ENCODE data around the gene RBBP6.
"Not testable (repeated sequence)": the region's sequence is repeated elsewhere in the genome, so short reads cannot be mapped to it uniquely, and the experiment has no call there.

Gene RBBP6, protein sequence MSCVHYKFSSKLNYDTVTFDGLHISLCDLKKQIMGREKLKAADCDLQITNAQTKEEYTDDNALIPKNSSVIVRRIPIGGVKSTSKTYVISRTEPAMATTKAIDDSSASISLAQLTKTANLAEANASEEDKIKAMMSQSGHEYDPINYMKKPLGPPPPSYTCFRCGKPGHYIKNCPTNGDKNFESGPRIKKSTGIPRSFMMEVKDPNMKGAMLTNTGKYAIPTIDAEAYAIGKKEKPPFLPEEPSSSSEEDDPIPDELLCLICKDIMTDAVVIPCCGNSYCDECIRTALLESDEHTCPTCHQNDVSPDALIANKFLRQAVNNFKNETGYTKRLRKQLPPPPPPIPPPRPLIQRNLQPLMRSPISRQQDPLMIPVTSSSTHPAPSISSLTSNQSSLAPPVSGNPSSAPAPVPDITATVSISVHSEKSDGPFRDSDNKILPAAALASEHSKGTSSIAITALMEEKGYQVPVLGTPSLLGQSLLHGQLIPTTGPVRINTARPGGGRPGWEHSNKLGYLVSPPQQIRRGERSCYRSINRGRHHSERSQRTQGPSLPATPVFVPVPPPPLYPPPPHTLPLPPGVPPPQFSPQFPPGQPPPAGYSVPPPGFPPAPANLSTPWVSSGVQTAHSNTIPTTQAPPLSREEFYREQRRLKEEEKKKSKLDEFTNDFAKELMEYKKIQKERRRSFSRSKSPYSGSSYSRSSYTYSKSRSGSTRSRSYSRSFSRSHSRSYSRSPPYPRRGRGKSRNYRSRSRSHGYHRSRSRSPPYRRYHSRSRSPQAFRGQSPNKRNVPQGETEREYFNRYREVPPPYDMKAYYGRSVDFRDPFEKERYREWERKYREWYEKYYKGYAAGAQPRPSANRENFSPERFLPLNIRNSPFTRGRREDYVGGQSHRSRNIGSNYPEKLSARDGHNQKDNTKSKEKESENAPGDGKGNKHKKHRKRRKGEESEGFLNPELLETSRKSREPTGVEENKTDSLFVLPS (N-terminal part only)

DNA sequence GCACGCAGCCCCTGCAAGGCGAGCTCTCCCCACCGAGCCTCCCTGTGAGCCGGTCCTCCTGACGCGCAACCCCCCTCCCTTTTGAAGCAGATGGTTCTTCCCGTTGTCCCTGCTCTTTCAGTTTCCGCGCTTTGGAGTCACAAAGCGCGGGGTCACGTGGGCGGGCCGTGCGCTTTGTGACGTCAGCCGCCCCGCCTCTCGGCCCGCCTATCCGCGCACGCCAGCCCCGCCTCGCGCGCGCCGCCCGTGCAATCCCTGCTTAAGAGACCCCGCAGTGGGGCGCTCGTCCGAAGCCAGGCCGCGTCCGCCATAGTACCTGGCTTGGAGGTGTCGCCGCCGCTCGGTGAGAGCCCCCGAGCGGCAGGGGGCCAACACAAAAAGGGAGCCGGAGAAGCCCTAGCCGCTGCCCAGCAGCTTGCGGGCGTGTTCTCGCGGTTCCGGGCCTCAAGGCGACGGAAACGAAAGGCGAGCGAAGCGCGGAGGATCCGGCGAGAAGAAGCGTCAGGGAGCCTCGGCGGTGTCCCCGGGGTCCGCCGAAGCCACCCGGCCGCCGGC lies at the start of gene RBBP6:
Gene RBBP6, plus strand, starts transcription at position 272 of the 555 bp plus-strand sequence. CDS start 1,061 bp downstream, outside the sequence.
- DNase-seq: peak; percentile 98
- in situ Hi-C loops (cut with HindIII; ENCODE audit: low pct_ligation_motif_present, low pct_unique_long_range_greater_than_20kb, low sequenced_read_pairs): no loop called here

DNA sequence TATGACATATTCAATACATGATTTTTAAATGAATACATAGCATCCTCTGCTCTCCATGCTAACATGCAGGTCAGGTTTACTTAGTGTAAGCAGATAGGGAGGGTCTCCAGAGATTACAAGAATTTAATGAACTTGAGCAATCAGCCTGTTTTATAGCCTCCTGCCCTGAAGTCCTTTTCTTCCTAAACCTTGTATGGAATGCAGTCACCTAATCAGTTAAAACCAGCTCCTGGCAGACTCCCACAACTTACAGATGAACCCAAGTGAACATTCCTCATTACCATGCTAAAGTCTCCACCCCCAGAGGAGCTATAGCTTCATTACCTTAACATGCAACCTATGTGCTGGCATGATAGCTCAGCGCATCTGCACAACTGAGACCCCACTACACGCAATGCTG lies 48.5 kb upstream of the RBBP6 start:
- no peak for DNase-seq
- in situ Hi-C loops (cut with HindIII; ENCODE audit: low pct_ligation_motif_present, low pct_unique_long_range_greater_than_20kb, low sequenced_read_pairs): no loop called here

DNA sequence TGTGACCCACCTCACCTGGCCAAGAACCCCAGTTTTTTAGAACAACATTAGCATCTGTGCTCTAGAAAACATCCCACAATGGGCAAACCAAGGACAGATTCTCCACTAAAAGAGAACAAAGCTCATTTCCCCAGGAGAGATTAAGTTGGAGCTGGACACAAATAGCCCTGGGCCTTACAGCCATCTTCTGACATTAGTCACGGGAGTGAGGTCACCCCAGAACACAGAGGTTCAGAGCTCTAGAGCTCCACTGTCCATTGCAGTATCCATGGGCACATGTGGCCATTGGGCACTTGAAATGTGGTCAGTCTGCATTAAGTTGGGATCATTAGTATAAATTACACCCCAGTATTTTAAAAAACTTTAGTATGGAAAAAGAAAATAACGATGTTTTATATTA lies 47.6 kb upstream of the RBBP6 start:
- in situ Hi-C loops (cut with HindIII; ENCODE audit: low pct_ligation_motif_present, low pct_unique_long_range_greater_than_20kb, low sequenced_read_pairs): no loop called here
- DNase-seq: no peak

DNA sequence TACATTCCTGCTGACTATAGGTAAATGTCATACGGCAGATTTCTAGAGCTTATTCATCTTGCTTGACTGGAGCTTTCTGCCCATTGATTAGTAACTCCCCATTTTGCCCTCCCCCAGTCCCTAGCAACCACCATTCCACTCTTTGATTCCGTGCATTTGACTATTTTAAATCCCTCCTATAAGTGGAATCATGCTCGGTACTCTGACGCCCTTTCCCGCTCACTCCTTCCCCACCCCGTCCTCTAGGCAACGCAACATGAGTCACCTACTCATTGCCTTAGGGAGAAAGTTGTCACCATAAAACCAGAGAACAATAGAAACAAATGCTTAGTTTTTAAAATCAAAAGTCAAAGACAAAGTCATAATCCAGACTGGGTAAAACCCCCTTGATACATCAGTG lies 45.5 kb upstream of the RBBP6 start:
- DNase-seq: no peak
- in situ Hi-C loops (cut with HindIII; ENCODE audit: low pct_ligation_motif_present, low pct_unique_long_range_greater_than_20kb, low sequenced_read_pairs): no loop called here

DNA sequence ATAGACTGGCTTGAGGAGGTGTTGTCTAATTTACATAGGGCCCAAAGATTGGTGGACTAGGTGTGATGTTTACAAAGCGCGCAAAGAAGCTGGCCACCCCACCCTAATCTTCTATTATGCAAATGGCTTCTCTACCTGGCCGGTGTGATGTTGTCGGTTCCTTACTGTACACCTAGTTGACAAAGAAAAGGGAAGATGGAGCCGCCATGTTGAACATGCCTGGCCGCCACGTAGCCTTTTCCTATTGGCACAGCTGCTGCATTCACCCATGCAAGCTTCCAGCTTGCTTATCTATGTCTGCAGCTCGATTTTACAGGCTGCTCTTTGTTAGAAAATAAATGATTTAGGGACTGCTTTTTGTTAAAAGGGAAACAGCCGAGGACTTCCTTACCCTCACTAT lies 44.2 kb upstream of the RBBP6 start:
- in situ Hi-C loops (cut with HindIII; ENCODE audit: low pct_ligation_motif_present, low pct_unique_long_range_greater_than_20kb, low sequenced_read_pairs); DNase-seq: not testable (repeated sequence)

DNA sequence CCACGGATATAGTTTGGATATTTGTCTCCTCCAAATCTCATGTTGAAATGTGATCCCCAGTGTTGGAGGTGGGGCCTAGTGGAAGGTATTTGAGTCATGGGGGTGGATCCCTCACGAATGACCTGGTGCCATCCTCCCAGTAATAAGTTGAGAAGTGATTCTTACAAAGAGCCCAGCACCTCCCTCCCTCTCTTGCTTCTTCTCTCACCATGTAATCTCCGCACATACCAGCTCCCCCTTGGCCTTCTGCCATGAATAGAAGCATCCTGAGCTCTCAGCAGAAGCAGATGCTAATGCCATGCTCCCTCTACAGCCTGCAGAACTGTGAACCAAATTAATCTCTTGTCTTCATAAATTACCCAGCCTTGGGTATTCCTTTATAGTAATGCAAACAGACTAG lies 41.9 kb upstream of the RBBP6 start:
- in situ Hi-C loops (cut with HindIII; ENCODE audit: low pct_ligation_motif_present, low pct_unique_long_range_greater_than_20kb, low sequenced_read_pairs): no loop called here
- no peak for DNase-seq

DNA sequence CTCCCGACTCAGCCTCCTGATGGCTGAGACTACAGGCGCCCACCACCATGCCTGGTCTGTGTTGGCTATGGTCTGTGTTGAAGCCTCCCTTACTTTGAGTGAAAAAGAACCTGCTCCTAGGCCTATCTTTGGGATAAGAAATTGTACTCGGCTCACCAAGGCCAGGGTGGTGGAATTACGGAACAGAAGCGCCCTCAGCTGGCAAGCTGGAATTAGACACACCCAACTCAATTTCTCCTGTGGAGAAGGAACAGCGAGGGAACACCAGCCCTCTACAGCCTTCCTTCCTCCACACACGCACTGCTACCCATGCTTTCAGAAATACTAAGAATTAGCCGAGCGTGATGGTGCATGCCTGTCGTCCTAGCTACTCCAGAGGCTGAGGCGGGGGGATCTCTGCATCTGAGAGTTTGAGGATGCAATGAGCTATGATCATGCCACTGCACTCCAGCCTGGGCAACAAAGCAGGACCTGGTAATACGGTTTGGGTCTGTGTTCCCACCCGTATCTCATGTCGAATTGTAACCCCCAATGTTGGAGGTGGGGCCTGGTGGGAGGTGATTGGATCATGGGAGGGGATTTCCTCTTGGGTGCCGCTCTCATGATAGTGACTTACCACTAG lies 40.1 kb upstream of the RBBP6 start:
- peak; percentile 55 for DNase-seq
- in situ Hi-C loops (cut with HindIII; ENCODE audit: low pct_ligation_motif_present, low pct_unique_long_range_greater_than_20kb, low sequenced_read_pairs): no loop called here

DNA sequence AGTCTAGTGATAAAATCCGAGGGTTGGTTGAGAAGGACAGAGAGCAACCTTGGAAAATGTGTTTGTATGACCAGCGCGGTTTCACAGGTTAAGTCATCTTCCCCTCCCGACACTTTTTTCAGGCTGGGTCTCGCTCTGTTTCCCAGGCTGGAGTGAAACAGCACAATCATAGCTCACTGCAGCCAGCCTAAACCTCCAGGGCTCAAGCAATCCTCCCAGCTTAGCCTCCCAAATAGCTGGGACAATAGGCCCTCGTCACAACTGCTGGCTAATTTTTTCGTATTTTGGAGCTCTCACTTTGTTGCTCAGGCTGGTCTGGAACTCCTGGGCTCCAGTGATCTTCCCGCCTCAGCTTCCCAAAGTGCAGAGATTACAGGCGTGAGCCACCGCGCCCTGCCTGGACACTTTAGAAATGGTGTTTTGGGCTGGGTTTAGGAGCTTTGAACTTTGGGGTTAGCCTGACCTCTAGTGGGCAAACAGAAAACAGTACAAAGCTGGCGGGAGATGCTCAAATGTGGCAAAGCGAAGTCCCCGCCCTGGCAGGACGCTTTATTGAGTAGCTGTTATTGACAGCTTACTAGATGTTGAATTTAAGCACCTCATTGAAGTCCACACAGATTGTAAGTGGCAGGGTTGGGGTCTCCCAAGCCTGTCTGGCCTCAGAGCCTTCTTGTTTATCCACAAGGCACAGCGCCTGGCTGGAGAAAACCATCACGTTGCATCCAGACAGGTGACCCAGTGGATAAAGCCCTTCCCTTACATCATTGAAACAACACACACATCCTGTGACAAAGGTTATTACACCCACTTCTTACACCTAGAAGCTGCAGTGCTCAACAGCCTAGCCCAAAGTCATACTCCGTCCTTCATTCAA lies 34.7 kb upstream of the RBBP6 start:
- in situ Hi-C loops (cut with HindIII; ENCODE audit: low pct_ligation_motif_present, low pct_unique_long_range_greater_than_20kb, low sequenced_read_pairs): no loop called here
- peak; percentile 68 for DNase-seq

DNA sequence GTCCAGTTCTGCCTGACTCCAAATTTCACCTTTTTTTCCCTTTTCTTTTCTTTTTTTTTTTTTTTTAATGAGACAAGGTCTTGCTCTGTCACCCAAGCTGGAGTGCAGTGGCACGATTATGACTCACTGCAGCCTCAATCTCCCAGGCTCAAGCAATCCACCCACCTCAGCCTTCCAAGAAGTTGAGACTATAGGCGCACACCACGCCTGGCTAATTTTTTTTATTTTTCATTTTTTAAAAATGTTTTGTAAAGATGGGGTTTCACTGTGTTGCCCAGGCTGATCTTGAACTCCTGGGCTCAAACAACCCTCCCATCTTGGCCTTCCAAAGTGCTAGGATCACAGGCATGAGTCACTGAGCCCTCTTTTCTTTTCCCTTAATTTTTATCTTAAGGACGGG lies 33.4 kb upstream of the RBBP6 start:
- no peak for DNase-seq
- in situ Hi-C loops (cut with HindIII; ENCODE audit: low pct_ligation_motif_present, low pct_unique_long_range_greater_than_20kb, low sequenced_read_pairs): no loop called here

DNA sequence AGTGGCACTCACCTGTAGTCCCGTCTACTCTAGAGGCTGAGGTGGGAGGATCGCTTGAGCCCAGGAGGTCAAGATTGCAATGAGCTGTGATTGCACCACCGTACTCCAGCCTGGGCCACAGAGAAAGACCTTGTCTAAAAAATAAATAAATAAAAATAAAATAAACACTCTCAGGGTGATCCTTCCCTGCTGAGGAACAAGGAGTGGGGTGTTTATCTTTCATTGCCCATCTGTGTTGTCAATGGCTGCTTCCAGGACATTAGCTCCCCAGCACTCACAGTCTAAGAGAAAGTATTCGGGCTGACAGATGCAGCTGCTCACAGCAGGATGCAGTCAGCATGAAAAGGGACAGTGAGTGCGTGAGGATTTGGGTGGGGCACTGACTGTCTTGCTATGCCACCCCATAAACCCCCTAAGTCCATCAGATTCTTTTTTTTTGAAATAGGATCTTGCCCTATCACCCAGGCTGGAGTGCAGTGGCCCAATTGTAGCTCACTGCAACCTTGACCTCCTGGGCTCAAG lies 31.3 kb upstream of the RBBP6 start:
- DNase-seq: no peak
- in situ Hi-C loops (cut with HindIII; ENCODE audit: low pct_ligation_motif_present, low pct_unique_long_range_greater_than_20kb, low sequenced_read_pairs): no loop called here

DNA sequence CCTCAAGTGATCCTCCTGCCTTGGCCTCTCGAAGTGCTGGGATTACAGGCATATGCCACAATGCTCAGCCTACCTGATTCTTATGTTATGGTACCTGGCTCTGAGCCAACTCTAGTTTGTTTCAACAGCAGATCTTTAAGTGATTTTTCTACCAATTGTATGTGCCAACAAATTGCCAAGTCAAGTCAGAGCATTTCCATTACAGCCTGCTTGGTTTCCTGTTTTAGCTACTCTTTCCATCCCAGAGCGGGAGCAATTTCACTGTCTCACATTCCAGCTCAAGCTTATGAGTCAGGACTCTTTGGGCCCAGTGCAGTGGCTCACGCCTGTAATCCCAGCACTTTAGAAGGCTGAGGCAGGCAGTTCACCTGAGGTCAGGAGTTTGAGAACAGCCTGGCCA lies 30.8 kb upstream of the RBBP6 start:
- in situ Hi-C loops (cut with HindIII; ENCODE audit: low pct_ligation_motif_present, low pct_unique_long_range_greater_than_20kb, low sequenced_read_pairs): no loop called here
- DNase-seq: peak; percentile 16

DNA sequence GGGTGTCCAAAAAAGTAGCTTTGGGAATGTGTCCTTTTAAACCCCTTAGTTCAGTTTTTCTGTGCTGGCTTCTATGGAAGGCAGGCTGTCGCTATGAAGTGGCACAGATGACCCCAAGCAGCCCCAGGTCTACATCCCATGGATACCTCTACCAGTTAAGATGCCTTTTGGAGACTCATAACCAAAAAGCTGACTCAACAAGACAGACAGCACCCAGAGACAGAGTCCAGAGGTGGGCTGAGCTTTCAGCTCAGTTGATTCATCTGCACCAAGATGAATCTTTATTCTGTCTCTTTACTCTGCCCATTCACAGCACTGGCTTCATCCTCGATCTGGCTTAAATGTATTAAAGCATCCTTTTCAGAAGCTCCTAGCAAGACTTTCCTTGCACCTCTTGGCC lies 29.8 kb upstream of the RBBP6 start:
- in situ Hi-C loops (cut with HindIII; ENCODE audit: low pct_ligation_motif_present, low pct_unique_long_range_greater_than_20kb, low sequenced_read_pairs): no loop called here

DNA sequence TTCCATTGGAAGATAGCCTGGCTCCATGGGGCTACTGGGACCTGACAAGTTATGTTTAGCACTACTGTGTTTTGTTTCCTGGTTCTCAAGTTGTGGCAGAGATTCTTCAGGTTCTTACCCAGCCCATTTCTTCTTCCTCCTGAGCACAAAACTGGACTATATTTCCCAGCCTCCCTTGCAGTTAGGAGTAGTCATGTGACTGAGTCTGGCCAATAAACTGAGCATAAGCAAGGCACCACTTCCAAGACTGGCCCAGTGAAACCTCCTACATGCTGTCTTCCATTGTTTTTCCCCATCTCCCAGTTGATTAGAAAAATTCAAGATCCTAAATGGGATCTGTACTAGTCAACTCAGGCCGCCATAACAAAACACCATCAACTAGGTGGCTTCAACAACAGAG lies 28.2 kb upstream of the RBBP6 start:
- in situ Hi-C loops (cut with HindIII; ENCODE audit: low pct_ligation_motif_present, low pct_unique_long_range_greater_than_20kb, low sequenced_read_pairs): no loop called here
- DNase-seq: no peak

More for the DNA sequence above, 29.8 kb upstream of the RBBP6 start:
- no peak for DNase-seq

DNA sequence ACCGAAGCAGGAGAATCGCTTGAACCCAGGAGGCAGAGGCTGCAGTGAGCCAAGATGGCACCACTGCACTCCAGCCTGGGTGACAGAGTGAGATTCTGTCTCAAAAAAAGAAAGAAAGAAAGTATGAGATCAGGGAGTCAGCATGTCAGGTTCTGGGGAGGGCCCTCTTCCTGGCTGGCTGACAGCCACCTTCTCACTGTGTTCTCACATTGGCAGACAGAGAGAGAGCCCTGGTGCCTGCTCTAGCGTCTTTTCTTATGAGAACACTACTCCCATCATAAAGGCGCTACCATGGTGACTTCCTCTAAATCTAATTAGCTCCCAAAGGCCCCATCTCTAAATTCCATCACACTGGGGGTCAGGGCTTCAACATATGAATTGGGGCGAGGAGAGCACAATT lies 27.6 kb upstream of the RBBP6 start:
- in situ Hi-C loops (cut with HindIII; ENCODE audit: low pct_ligation_motif_present, low pct_unique_long_range_greater_than_20kb, low sequenced_read_pairs): no loop called here
- DNase-seq: no peak

DNA sequence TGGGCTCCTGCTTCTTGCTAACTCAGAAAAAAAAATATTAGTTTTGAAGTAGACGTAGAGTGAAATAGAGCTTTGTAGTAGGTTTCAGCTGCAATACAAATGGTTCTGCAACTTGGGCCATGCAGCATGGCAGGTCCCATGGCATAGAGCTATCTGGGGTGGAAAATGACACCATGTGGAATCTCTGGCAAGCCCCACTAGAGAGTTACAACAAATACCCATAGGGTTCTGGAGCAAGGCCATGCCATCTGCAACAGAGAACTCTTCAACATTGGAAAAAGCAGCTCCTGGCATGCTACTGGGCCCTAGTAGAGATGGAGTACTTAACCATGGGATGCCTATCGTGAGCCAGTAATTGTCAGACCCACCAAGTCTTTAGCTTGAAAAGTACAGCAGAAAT lies 25.3 kb upstream of the RBBP6 start:
- DNase-seq: no peak
- in situ Hi-C loops (cut with HindIII; ENCODE audit: low pct_ligation_motif_present, low pct_unique_long_range_greater_than_20kb, low sequenced_read_pairs): no loop called here

DNA sequence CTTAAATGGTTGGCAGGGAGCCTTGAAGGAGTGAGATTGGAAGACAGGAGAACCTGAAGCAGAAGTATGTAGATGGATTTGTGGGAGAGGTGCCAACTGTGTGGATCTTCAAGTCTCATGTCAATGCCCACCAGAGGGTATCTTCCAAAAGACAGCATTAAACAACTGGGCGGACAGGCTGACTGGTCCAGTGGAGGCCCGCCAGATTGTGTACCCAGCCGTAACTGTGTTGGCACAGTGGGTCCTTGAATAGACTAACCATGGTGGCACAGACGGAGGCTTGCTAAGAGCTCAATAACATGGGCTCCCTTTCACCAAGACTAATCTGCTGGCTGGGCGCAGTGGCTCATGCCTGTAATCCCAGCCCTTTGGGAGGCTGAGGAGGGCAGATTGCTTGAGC lies 24.2 kb upstream of the RBBP6 start:
- DNase-seq: no peak
- in situ Hi-C loops (cut with HindIII; ENCODE audit: low pct_ligation_motif_present, low pct_unique_long_range_greater_than_20kb, low sequenced_read_pairs): no loop called here

DNA sequence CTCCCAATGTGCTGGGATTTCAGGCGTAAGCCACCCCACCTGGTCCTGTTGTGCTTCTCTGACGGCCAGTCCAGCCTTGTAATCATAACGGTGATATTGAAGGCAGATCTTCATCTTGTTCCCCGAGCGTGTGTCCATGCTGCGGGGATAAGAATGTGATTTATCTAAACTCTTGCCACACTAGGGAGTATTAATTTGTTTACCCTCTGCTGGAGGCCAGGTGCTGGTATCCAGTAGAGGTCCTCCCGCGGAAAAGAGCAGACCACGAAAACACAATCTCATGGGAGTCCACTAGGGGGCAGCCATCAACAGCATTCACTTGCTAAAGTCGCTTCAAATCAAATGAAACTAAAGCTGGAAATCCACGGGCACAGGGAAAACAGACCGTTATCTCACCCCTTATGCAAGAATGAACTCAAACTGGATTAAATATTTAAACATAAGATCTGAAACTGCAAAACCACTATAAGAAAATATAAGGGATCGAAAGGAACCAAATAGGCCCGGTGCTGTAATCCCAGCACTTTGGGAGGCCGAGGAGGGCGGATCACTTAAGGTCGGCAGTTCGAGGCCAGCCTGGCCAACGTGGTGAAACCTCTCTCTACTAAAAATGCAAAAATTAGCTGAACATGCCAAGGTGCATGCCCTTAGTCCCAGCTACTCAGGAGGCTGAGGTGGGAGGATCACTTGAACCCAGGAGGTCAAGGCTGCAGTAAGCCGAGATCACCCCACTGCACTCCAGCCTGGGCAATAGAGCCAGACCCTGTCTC lies 22.3 kb upstream of the RBBP6 start:
- peak; percentile 90 for DNase-seq
- in situ Hi-C loops (cut with HindIII; ENCODE audit: low pct_ligation_motif_present, low pct_unique_long_range_greater_than_20kb, low sequenced_read_pairs): no loop called here
